ENCODE measurements around the gene TSPAN3.

DNA sequence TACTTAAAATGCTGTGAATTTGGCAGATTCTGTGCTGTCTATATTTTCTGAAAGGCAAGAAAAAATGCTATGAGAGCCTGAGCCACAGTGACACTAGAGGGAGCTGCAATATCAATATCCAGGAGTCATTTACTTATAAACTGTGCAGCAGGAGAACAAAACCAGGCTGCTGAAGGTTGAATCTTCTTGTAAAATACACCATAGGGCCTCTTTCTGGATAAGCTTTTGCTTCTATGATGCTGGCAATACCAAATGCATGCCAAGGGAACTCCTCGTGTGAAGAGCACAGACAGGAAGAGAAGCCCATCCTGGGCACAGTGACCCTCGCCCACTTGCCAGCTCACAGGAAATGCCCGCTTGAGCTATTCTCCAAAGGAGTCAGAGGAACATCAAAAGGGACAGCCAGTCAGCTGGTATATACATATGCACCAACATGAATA is 48.0 kb upstream of the TSPAN3 start:
- TF ChIP-seq, protein P1, sequence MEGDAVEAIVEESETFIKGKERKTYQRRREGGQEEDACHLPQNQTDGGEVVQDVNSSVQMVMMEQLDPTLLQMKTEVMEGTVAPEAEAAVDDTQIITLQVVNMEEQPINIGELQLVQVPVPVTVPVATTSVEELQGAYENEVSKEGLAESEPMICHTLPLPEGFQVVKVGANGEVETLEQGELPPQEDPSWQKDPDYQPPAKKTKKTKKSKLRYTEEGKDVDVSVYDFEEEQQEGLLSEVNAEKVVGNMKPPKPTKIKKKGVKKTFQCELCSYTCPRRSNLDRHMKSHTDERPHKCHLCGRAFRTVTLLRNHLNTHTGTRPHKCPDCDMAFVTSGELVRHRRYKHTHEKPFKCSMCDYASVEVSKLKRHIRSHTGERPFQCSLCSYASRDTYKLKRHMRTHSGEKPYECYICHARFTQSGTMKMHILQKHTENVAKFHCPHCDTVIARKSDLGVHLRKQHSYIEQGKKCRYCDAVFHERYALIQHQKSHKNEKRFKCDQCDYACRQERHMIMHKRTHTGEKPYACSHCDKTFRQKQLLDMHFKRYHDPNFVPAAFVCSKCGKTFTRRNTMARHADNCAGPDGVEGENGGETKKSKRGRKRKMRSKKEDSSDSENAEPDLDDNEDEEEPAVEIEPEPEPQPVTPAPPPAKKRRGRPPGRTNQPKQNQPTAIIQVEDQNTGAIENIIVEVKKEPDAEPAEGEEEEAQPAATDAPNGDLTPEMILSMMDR (IDR thresholded peaks at IDR 0.05), result peak; percentile 77
- TF ChIP-seq EZH2 (IDR thresholded peaks at IDR 0.05; ENCODE audit: borderline replicate concordance, insufficient read depth, low read depth, low read length, poor library complexity, severe bottlenecking), result no peak

Data from B cell (primary cell).